IMR-90 (cell line): ENCODE data around the gene TMEM141. TPM values are rescaled to one million over a fixed set of nuclear protein-coding genes. Genes with fewer than 3 reads are reported as not detected.

Experiments
- ATAC-seq: fragments of 200-7000 bp; cut with Tn5 transposase; 2 replicates; pipeline ENCODE4 v1.9.1; 2020; ENCODE audit warnings: low read depth, mild to moderate bottlenecking, moderate library complexity
- BruUV-seq: library from RNA; stranded (reverse); fragments of 400-500 nt; replicated peaks from 2 replicates; lab custom pipeline; 2021; lab: Mats Ljungman, UMichigan
- CTCF ChIA-PET: fragments of 300-600 bp; formaldehyde crosslinking; extraction: SDS; loops from one replicate; lab custom pipeline; 2021; ENCODE audit warnings: antibody characterized with exemption; lab: Yijun Ruan, JAX
- POLR2A ChIA-PET: fragments of 300-600 bp; sonication (Branson Sonifier 250); formaldehyde crosslinking; loops from one replicate; lab custom pipeline; 2022; ENCODE audit warnings: antibody characterized with exemption; ENCODE audit not compliant: unreplicated experiment; lab: Charles Lee
- DNase-seq: peaks from one replicate; pipeline ENCODE4 v3.0.0; 2013
- H2AFZ ChIP-seq: replicated peaks from 2 replicates; pipeline ENCODE3; 2013; ENCODE audit warnings: low read length, mild to moderate bottlenecking; ENCODE audit not compliant: poor library complexity
- H2AK5ac ChIP-seq: 2 replicates; pipeline ENCODE4 v1.6.1; 2013; ENCODE audit warnings: low read depth, low read length, inconsistent platforms
- H2AK9ac ChIP-seq: replicated peaks from 2 replicates; pipeline ENCODE3; 2013; ENCODE audit warnings: mild to moderate bottlenecking, low read depth, low read length, moderate library complexity; ENCODE audit not compliant: poor library complexity
- H2BK120ac ChIP-seq: 2 replicates; pipeline ENCODE4 v1.6.1; 2013; ENCODE audit warnings: low read depth, low read length, inconsistent platforms
- H2BK15ac ChIP-seq: 3 replicates; pipeline ENCODE4 v1.6.1; 2013; ENCODE audit warnings: low read depth, low read length, inconsistent platforms
- H2BK20ac ChIP-seq: 2 replicates; pipeline ENCODE4 v1.6.1; 2013; ENCODE audit warnings: low read depth, mild to moderate bottlenecking, inconsistent platforms, low read length, moderate library complexity
- H2BK5ac ChIP-seq: 2 replicates; pipeline ENCODE4 v1.6.1; 2013; ENCODE audit warnings: mild to moderate bottlenecking, low read depth, low read length, inconsistent platforms; ENCODE audit not compliant: poor library complexity, severe bottlenecking
- H3K14ac ChIP-seq: replicated peaks from 2 replicates; pipeline ENCODE4 v1.6.1; 2013; ENCODE audit warnings: low read depth, low read length, inconsistent platforms
- H3K18ac ChIP-seq: 2 replicates; pipeline ENCODE4 v1.6.1; 2013; ENCODE audit warnings: low read depth, low read length, control low read depth
- H3K23ac ChIP-seq: 2 replicates; pipeline ENCODE4 v1.6.1; 2013; ENCODE audit warnings: low read depth, low read length, inconsistent platforms
- H3K27ac ChIP-seq: 2 replicates; pipeline ENCODE4 v1.5.1; 2013; ENCODE audit warnings: mild to moderate bottlenecking, control low read depth, low read length; ENCODE audit not compliant: insufficient read depth
- H3K27me3 ChIP-seq: 2 replicates; pipeline ENCODE4 v1.6.1; 2013; ENCODE audit warnings: low read length; ENCODE audit not compliant: control insufficient read depth, insufficient read depth
- H3K36me3 ChIP-seq: 2 replicates; pipeline ENCODE4 v1.6.1; 2013; ENCODE audit warnings: low read length, mixed read lengths; ENCODE audit not compliant: control insufficient read depth, insufficient read depth
- H3K4ac ChIP-seq: 2 replicates; pipeline ENCODE4 v1.6.1; 2013; ENCODE audit warnings: low read depth, low read length, inconsistent platforms
- H3K4me1 ChIP-seq: 2 replicates; pipeline ENCODE4 v1.6.1; 2013; ENCODE audit warnings: low read length, mixed read lengths; ENCODE audit not compliant: control insufficient read depth, insufficient read depth
- H3K4me2 ChIP-seq: 2 replicates; pipeline ENCODE4 v1.6.1; 2013; ENCODE audit warnings: low read depth, mild to moderate bottlenecking, control low read depth, low read length, moderate library complexity
- H3K4me3 ChIP-seq: 2 replicates; pipeline ENCODE4 v1.5.1; 2013; ENCODE audit warnings: low read depth, mild to moderate bottlenecking, control low read depth, low read length, moderate library complexity; ENCODE audit not compliant: insufficient read depth
- H3K56ac ChIP-seq: 2 replicates; pipeline ENCODE4 v1.6.1; 2013; ENCODE audit warnings: low read length, inconsistent platforms; ENCODE audit not compliant: insufficient read depth; ENCODE audit errors: extremely low read depth
- H3K79me1 ChIP-seq, 2 experiments: 2 replicates each; pipeline ENCODE4 v1.6.1; 2013; ENCODE audit warnings: low read length in 2 of 2, inconsistent platforms in 1 of 2, low read depth in 1 of 2
- H3K9ac ChIP-seq: 2 replicates; pipeline ENCODE4 v1.6.1; 2013; ENCODE audit warnings: low read depth, low read length, control low read depth
- H3K9me1 ChIP-seq: 2 replicates; pipeline ENCODE4 v1.6.1; 2013; ENCODE audit warnings: low read length, inconsistent platforms; ENCODE audit not compliant: insufficient read depth
- H3K9me3 ChIP-seq: 2 replicates; pipeline ENCODE4 v1.6.1; 2013; ENCODE audit warnings: low read length; ENCODE audit not compliant: control insufficient read depth, insufficient read depth
- H4K20me1 ChIP-seq: 2 replicates; pipeline ENCODE4 v1.6.1; 2013; ENCODE audit warnings: low read length, inconsistent platforms; ENCODE audit not compliant: insufficient read depth
- H4K5ac ChIP-seq: 2 replicates; pipeline ENCODE4 v1.6.1; 2013; ENCODE audit warnings: mild to moderate bottlenecking, low read depth, low read length, control low read depth
- H4K8ac ChIP-seq, 2 experiments: 2 replicates each; pipeline ENCODE4 v1.6.1; 2013; ENCODE audit warnings: low read depth in 2 of 2, low read length in 2 of 2, control low read depth in 1 of 2, inconsistent platforms in 1 of 2
- H4K91ac ChIP-seq: 2 replicates; pipeline ENCODE4 v1.6.1; 2013; ENCODE audit warnings: low read depth, low read length, inconsistent platforms; ENCODE audit not compliant: insufficient read depth
- BHLHE40 ChIP-seq: fragments of 150-350 bp; IDR thresholded peaks from 2 replicates; pipeline ENCODE4 v1.6.1; 2016; ENCODE audit warnings: mild to moderate bottlenecking, low read depth, low read length
- CHD1 ChIP-seq: IDR thresholded peaks from 2 replicates; pipeline ENCODE4 v1.6.1; 2012; ENCODE audit warnings: low read depth, low read length, improper control_type of control experiment
- FOS ChIP-seq: fragments of 150-350 bp; IDR thresholded peaks from 2 replicates; pipeline ENCODE4 v1.6.1; 2016; ENCODE audit warnings: low read depth, low read length
- MAZ ChIP-seq: IDR thresholded peaks from 2 replicates; pipeline ENCODE4 v1.6.1; 2012; ENCODE audit warnings: low read depth, mild to moderate bottlenecking, low read length, improper control_type of control experiment, moderate library complexity, borderline replicate concordance
- USF2 ChIP-seq: fragments of 150-350 bp; IDR thresholded peaks from 2 replicates; pipeline ENCODE4 v1.6.1; 2017; ENCODE audit warnings: mild to moderate bottlenecking, antibody characterized with exemption, low read length, low read depth
- WGBS, 2 experiments: methylation state at CpG; one replicate each; pipeline versions ENCODE4 v1.1.5 to v1.1.7; 2013; ENCODE audit warnings: missing lambda C conversion rate in 2 of 2; ENCODE audit not compliant: insufficient read length in 1 of 2; ENCODE audit errors: extremely low coverage in 2 of 2; 5-methylcytosine and 5-hydroxymethylcytosine counted together
- dilution Hi-C: fragments of 300-500 bp; cut with HindIII; formaldehyde crosslinking; loops from one replicate; pipeline ENCODE4 v1.14.3; 2018; ENCODE audit warnings: low sequenced_read_pairs; ENCODE audit not compliant: unreplicated experiment
- in situ Hi-C: fragments of 300-500 bp; cut with MboI; formaldehyde crosslinking; loops from 3 replicates; pipeline ENCODE4 v1.14.3; 2019; ENCODE audit warnings: low sequenced_read_pairs, inconsistent platforms, mixed read lengths
- intact Hi-C: fragments of 100-400 bp; cut with micrococcal nuclease; formaldehyde crosslinking; loops from 2 replicates; pipeline ENCODE4 v1.10.0; 2022
- polyA plus RNA-seq, 3 experiments: library from polyadenylated mRNA; depleted of rRNA; stranded (reverse); fragments of >200 nt; gene quantifications; 2 replicates each; pipeline ENCODE4 v1.2.3, GENCODE V29; 2012; ENCODE audit warnings: low replicate concordance in 1 of 3
- total RNA-seq: library from RNA; depleted of rRNA; stranded (reverse); fragments of >200 nt; gene quantifications from 2 replicates; pipeline ENCODE4 v1.2.3, GENCODE V29; 2012

The TMEM141 gene
- total and polyA plus RNA-seq, 2 of the 4 experiments (the other 2 are of a cell fraction) = 39.1 to 77.8 TPM

GRCh38 chr9:136815422-136815782, 24.3 kb downstream of the TMEM141 start:
- Histone ChIP-seq H3K36me3 (peaks cover 14% of the 10 kb centered on the region), H3K9me1 (peaks cover 8% of the 10 kb centered on the region), H2BK15ac (no peak overlapping the region), H2AFZ (no peak overlapping the region), H4K91ac (no peak overlapping the region), H3K9ac (no peak overlapping the region), H2AK9ac (no peak overlapping the region), H2BK20ac (no peak overlapping the region), H4K20me1 (peaks cover 24% of the 10 kb centered on the region), H3K9me3 (no peaks in the 10 kb centered on the region), H3K4me2 (no peak overlapping the region), H2AK5ac (no peak overlapping the region), H3K56ac (no peak overlapping the region), H3K14ac (no peak overlapping the region), H3K23ac (no peak overlapping the region), H4K8ac (no peak overlapping the region), H3K79me1 (peaks cover 30 to 48% of the 10 kb centered on the region in 2 experiments), H3K27me3 (no peaks in the 10 kb centered on the region), H3K4ac (no peak overlapping the region), H3K27ac (no peak overlapping the region), H2BK5ac (no peak overlapping the region), H4K5ac (no peak overlapping the region), H3K4me3 (no peak overlapping the region), H3K18ac (no peak overlapping the region), H3K4me1 (no peaks in the 10 kb centered on the region), H2BK120ac (no peak overlapping the region)
- ChIA-PET POLR2A (no interaction called here), CTCF (no interaction called here)
- ATAC-seq = no peak
- TF ChIP-seq FOS (no peak), MAZ (no peak), BHLHE40 (no peak), USF2 (no peak), CHD1 (no peak)
- in situ Hi-C loops (no loop called here), dilution Hi-C loops (no loop called here), intact Hi-C loops (no loop called here)
- no TSS peak for BruUV-seq
- WGBS, 2 experiments = 0% methylated on average over 1 of the region's 1 CpG; no CpG with 5 or more reads in 1 of the 2 experiments
- no peak for DNase-seq
